Mammary epithelial cell (primary cell): ENCODE measurements around the gene PTPRM.

Source experiments
- EZH2 ChIP-seq: IDR thresholded peaks from 2 replicates; pipeline ENCODE4 v1.6.1; 2012; ENCODE audit warnings: low read length, inconsistent platforms, borderline replicate concordance
- TF ChIP-seq, protein P1 (sequence below), 2 donors: IDR thresholded peaks in 1 of 2; conservative IDR thresholded peaks in 1 of 2; 2 replicates each; pipeline ENCODE4 v1.5.1; 2011 to 2012; ENCODE audit warnings: inconsistent platforms in 2 of 2, low read length in 2 of 2, mild to moderate bottlenecking in 2 of 2, control low read depth in 1 of 2, low read depth in 1 of 2; ENCODE audit not compliant: insufficient read depth in 1 of 2; ENCODE audit errors: extremely low read depth in 1 of 2

DNA sequence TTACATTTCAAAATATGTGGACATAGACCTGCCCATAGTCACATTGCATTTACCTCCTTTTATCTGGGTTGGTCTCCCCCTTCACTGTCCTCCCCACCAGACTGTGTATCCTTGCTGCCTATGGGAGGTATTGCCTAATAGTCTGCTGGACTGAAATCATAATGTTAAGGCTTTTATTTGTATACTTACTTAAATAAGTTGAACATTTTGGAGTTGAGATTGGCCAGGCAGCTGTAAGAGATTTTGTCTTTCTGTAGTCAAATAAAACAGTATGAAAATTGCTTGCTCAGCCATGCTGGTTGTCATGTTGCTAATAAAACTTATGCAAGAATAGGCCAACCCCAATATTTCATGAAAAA is 280.9 kb downstream of the PTPRM start:
- TF ChIP-seq, protein P1, sequence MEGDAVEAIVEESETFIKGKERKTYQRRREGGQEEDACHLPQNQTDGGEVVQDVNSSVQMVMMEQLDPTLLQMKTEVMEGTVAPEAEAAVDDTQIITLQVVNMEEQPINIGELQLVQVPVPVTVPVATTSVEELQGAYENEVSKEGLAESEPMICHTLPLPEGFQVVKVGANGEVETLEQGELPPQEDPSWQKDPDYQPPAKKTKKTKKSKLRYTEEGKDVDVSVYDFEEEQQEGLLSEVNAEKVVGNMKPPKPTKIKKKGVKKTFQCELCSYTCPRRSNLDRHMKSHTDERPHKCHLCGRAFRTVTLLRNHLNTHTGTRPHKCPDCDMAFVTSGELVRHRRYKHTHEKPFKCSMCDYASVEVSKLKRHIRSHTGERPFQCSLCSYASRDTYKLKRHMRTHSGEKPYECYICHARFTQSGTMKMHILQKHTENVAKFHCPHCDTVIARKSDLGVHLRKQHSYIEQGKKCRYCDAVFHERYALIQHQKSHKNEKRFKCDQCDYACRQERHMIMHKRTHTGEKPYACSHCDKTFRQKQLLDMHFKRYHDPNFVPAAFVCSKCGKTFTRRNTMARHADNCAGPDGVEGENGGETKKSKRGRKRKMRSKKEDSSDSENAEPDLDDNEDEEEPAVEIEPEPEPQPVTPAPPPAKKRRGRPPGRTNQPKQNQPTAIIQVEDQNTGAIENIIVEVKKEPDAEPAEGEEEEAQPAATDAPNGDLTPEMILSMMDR (conservative IDR thresholded peaks at IDR 0.05 in 1 of 2, IDR thresholded peaks at IDR 0.05 in 1 of 2; ENCODE audit: extremely low read depth in 1 of 2, insufficient read depth in 1 of 2, low read depth in 1 of 2, low read length in 2 of 2) = no peak
- no peak for TF ChIP-seq EZH2
